ENCODE data around the gene PKMYT1. TPM values are rescaled to one million over a fixed set of nuclear protein-coding genes. Genes with fewer than 3 reads are reported as not detected.

The PKMYT1 gene
- total and polyA plus RNA-seq, 3 donors from 2014 or later = 76.4 to 146 (median 119) TPM

- Histone ChIP-seq H3K9me3 (no peaks in the 10 kb centered on the region), H3K4me1 (peaks cover 9% of the 10 kb centered on the region), H3K27me3 (no peaks in the 10 kb centered on the region), H3K36me3 (ENCODE audit: low read depth, missing control alignments) (no peaks in the 10 kb centered on the region), H3K27ac (no peak overlapping the region), H3K4me3 (no peak overlapping the region)
- intact Hi-C loops (cut with DNase I; ENCODE audit: low total_unique reads) = no loop called here
- no peak for DNase-seq
- 50 to 71% methylated on average over 2 to 5 of the region's 5 CpGs for WGBS, 2 donors
- no peak for TF ChIP-seq POLR2A (IDR thresholded peaks at IDR 0.05)
- TF ChIP-seq, protein P1, sequence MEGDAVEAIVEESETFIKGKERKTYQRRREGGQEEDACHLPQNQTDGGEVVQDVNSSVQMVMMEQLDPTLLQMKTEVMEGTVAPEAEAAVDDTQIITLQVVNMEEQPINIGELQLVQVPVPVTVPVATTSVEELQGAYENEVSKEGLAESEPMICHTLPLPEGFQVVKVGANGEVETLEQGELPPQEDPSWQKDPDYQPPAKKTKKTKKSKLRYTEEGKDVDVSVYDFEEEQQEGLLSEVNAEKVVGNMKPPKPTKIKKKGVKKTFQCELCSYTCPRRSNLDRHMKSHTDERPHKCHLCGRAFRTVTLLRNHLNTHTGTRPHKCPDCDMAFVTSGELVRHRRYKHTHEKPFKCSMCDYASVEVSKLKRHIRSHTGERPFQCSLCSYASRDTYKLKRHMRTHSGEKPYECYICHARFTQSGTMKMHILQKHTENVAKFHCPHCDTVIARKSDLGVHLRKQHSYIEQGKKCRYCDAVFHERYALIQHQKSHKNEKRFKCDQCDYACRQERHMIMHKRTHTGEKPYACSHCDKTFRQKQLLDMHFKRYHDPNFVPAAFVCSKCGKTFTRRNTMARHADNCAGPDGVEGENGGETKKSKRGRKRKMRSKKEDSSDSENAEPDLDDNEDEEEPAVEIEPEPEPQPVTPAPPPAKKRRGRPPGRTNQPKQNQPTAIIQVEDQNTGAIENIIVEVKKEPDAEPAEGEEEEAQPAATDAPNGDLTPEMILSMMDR (IDR thresholded peaks at IDR 0.05) = no peak
These were observed 7.2 kb downstream of the PKMYT1 start for GRCh38 chr16:2973093-2973492.

GRCh38 chr16:2971985-2972784 is 8.1 kb downstream of the PKMYT1 start:
- TF ChIP-seq, protein P1 (IDR thresholded peaks at IDR 0.05) = no peak
- no peak for TF ChIP-seq POLR2A (IDR thresholded peaks at IDR 0.05)
- DNase-seq = no peak
- H3K27ac ChIP-seq = no peak overlapping the region
- no peaks in the 10 kb centered on the region for H3K9me3 ChIP-seq
- peaks cover 9% of the 10 kb centered on the region for H3K4me1 ChIP-seq
- intact Hi-C loops (cut with DNase I; ENCODE audit: low total_unique reads) = no loop called here
- H3K4me3 ChIP-seq = no peak overlapping the region
- no peaks in the 10 kb centered on the region for H3K27me3 ChIP-seq
- WGBS, 2 donors = 77 to 83% methylated on average over 11 to 15 of the region's 15 CpGs
- H3K36me3 ChIP-seq (ENCODE audit: low read depth, missing control alignments) = no peaks in the 10 kb centered on the region

DNA sequence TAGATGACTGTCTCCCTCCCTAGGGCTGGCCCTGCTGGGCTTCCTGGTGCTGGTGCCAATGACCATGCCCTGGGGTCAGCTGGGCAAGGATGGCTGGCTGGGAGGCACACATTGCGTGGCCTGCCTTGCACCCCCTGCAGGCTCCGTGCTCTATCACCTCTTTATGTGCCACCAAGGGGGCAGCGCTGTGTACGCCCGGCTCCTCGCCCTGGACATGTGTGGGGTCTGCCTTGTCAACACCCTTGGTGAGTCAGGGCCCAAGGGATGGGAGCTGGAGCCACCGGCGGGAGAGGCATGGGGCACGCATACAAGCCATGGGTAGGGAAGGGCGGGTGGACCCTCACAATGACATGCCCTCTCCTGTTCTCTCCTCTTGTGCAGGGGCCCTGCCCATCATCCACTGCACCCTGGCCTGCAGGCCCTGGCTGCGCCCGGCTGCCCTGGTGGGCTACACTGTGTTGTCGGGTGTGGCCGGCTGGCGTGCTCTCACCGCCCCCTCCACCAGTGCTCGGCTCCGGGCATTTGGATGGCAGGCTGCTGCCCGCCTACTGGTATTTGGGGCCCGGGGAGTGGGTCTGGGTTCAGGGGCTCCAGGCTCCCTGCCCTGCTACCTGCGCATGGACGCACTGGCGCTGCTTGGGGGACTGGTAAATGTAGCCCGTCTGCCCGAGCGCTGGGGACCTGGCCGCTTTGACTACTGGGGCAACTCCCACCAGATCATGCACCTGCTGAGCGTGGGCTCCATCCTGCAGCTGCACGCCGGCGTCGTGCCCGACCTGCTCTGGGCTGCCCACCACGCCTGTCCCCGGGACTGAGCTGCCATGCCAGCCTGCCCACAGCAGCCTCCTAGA is 8.9 kb downstream of the PKMYT1 start:
- Histone ChIP-seq H3K9me3 (no peaks in the 10 kb centered on the region), H3K4me1 (peaks cover 9% of the 10 kb centered on the region), H3K36me3 (ENCODE audit: low read depth, missing control alignments) (no peaks in the 10 kb centered on the region), H3K27ac (no peak overlapping the region), H3K27me3 (no peaks in the 10 kb centered on the region), H3K4me3 (no peak overlapping the region)
- WGBS, 2 donors = 95 to 97% methylated on average over 18 to 25 of the region's 35 CpGs
- TF ChIP-seq, protein P1 (IDR thresholded peaks at IDR 0.05) = no peak
- no peak for TF ChIP-seq POLR2A (IDR thresholded peaks at IDR 0.05)
- intact Hi-C loops (cut with DNase I; ENCODE audit: low total_unique reads) = no loop called here
- DNase-seq = no peak

DNA sequence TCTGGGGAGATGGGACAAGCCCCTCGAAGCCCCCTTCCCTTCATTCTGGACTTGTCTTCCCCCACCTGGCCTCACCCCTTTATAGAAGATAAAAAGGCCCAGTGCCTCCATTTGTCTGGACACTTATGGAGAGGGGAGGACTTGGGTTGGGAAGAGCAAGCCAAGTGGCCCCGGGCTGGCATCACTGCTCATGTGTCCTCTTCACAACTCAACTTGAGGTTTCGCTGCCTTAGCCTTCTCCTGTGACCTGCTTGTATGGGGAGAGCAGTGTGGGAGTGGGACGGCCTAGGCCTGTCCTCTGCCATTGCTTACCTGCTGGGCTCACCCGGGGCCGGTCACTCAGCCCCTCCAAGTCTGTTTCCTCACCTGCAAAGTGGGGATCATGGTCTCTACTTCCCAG is 9.7 kb downstream of the PKMYT1 start:
- WGBS, 2 donors = 87 to 92% methylated on average over 6 of the region's 6 CpGs

More for the DNA sequence above, 9.7 kb downstream of the PKMYT1 start:
- Histone ChIP-seq H3K9me3 (no peaks in the 10 kb centered on the region), H3K4me3 (peak overlapping the region in 1 of 2 donors; percentile 56), H3K27ac (no peak overlapping the region), H3K36me3 (ENCODE audit: low read depth, missing control alignments) (no peaks in the 10 kb centered on the region), H3K27me3 (no peaks in the 10 kb centered on the region), H3K4me1 (peaks cover 9% of the 10 kb centered on the region)
- intact Hi-C loops (cut with DNase I; ENCODE audit: low total_unique reads) = no loop called here
- no peak for DNase-seq
- no peak for TF ChIP-seq POLR2A (IDR thresholded peaks at IDR 0.05)
- TF ChIP-seq, protein P1 (IDR thresholded peaks at IDR 0.05) = no peak

Data from testis (tissue), 3 donors.